ENCODE data around the gene RNF10.

- no peak for TF ChIP-seq EZH2 (IDR thresholded peaks at IDR 0.05)
- TF ChIP-seq FOXP2 (optimal IDR thresholded peaks at IDR 0.05; ENCODE audit: control extremely low read depth, extremely low read length, insufficient read depth), result no peak
- peak; percentile 28; the same call in 1 of the 2 replicates for TF ChIP-seq POLR2AphosphoS5 (IDR thresholded peaks at IDR 0.05; ENCODE audit: borderline replicate concordance, low read depth, low read length)
Measured at GRCh38 chr12:120498870-120499515, 35.2 kb upstream of the RNF10 start.

Measured in SK-N-MC (cell line).